HEK293 (cell line): ENCODE data around the gene PHACTR2.
A peak's percentile ranks its signal among the peaks of the same experiment; 100 is the strongest.

ENCODE experiments used
- BCL11A ChIP-seq: fragments of 450-650 bp; formaldehyde crosslinking; IDR thresholded peaks from 2 replicates; pipeline ENCODE4 v1.5.1; 2016; ENCODE audit warnings: low read depth, missing biosample characterization, missing genetic modification characterization
- BCL11B ChIP-seq: fragments of 450-650 bp; formaldehyde crosslinking; IDR thresholded peaks from 2 replicates; pipeline ENCODE4 v1.5.1; 2016; ENCODE audit warnings: low read depth, missing biosample characterization, missing genetic modification characterization
- SCRT2 ChIP-seq: fragments of 450-650 bp; formaldehyde crosslinking; IDR thresholded peaks from 2 replicates; pipeline ENCODE4 v1.5.1; 2016; ENCODE audit warnings: missing biosample characterization, missing genetic modification characterization
- TCF7L2 ChIP-seq: IDR thresholded peaks from 2 replicates; pipeline ENCODE4 v1.6.1; 2011; ENCODE audit warnings: low read depth, mild to moderate bottlenecking, inconsistent platforms, low read length, moderate library complexity, borderline replicate concordance
- YY1 ChIP-seq: fragments of 450-650 bp; formaldehyde crosslinking; IDR thresholded peaks from 2 replicates; pipeline ENCODE4 v1.5.1; 2018; ENCODE audit warnings: missing biosample characterization, missing genetic modification characterization
- YY2 ChIP-seq: fragments of 450-650 bp; formaldehyde crosslinking; IDR thresholded peaks from 2 replicates; pipeline ENCODE4 v1.5.1; 2016; ENCODE audit warnings: missing biosample characterization, missing genetic modification characterization
- ZNF121 ChIP-seq: fragments of 450-650 bp; formaldehyde crosslinking; IDR thresholded peaks from 2 replicates; pipeline ENCODE4 v1.5.1; 2016; ENCODE audit warnings: missing biosample characterization, missing genetic modification characterization
- ZNF133 ChIP-seq: fragments of 450-650 bp; formaldehyde crosslinking; IDR thresholded peaks from 2 replicates; pipeline ENCODE4 v1.5.1; 2016; ENCODE audit warnings: missing biosample characterization, missing genetic modification characterization
- ZNF138 ChIP-seq: fragments of 450-650 bp; formaldehyde crosslinking; IDR thresholded peaks from 2 replicates; pipeline ENCODE4 v1.5.1; 2016; ENCODE audit warnings: missing biosample characterization, missing genetic modification characterization, borderline replicate concordance
- ZNF19 ChIP-seq: fragments of 450-650 bp; formaldehyde crosslinking; IDR thresholded peaks from 2 replicates; pipeline ENCODE4; 2016; ENCODE audit warnings: missing biosample characterization, missing genetic modification characterization, low read depth
- ZNF248 ChIP-seq: fragments of 450-650 bp; formaldehyde crosslinking; IDR thresholded peaks from 2 replicates; pipeline ENCODE4 v1.5.1; 2017; ENCODE audit warnings: missing biosample characterization, missing genetic modification characterization
- ZNF311 ChIP-seq: fragments of 450-650 bp; formaldehyde crosslinking; IDR thresholded peaks from 2 replicates; pipeline ENCODE4 v1.5.1; 2017; ENCODE audit warnings: missing biosample characterization, missing genetic modification characterization, borderline replicate concordance
- ZNF324 ChIP-seq: fragments of 450-650 bp; formaldehyde crosslinking; IDR thresholded peaks from 2 replicates; pipeline ENCODE4 v1.5.1; 2016; ENCODE audit warnings: missing biosample characterization, missing genetic modification characterization
- ZNF366 ChIP-seq: fragments of 450-650 bp; formaldehyde crosslinking; conservative IDR thresholded peaks from 2 replicates; pipeline ENCODE4 v1.5.1; 2016; ENCODE audit warnings: missing biosample characterization, missing genetic modification characterization
- ZNF391 ChIP-seq: fragments of 450-650 bp; formaldehyde crosslinking; IDR thresholded peaks from 2 replicates; pipeline ENCODE4 v1.5.1; 2016; ENCODE audit warnings: low read depth, missing biosample characterization, missing genetic modification characterization, borderline replicate concordance
- ZNF404 ChIP-seq: fragments of 450-650 bp; formaldehyde crosslinking; IDR thresholded peaks from 2 replicates; pipeline ENCODE4 v1.5.1; 2017; ENCODE audit warnings: missing biosample characterization, missing genetic modification characterization
- ZNF48 ChIP-seq: fragments of 450-650 bp; formaldehyde crosslinking; IDR thresholded peaks from 2 replicates; pipeline ENCODE4 v1.5.1; 2016; ENCODE audit warnings: missing biosample characterization, missing genetic modification characterization
- ZNF561 ChIP-seq: fragments of 450-650 bp; IDR thresholded peaks from 2 replicates; pipeline ENCODE4 v1.5.1; 2018; ENCODE audit warnings: missing biosample characterization, missing genetic modification characterization, borderline replicate concordance
- ZNF596 ChIP-seq: fragments of 450-650 bp; IDR thresholded peaks from 2 replicates; pipeline ENCODE4 v1.5.0; 2018; ENCODE audit warnings: missing biosample characterization, mild to moderate bottlenecking, missing genetic modification characterization, moderate library complexity
- ZNF658 ChIP-seq: fragments of 450-650 bp; formaldehyde crosslinking; IDR thresholded peaks from 2 replicates; pipeline ENCODE4; 2016; ENCODE audit warnings: missing biosample characterization, missing genetic modification characterization
- ZNF777 ChIP-seq: fragments of 450-650 bp; formaldehyde crosslinking; IDR thresholded peaks from 2 replicates; pipeline ENCODE4 v1.5.1; 2017; ENCODE audit warnings: missing biosample characterization, missing genetic modification characterization, borderline replicate concordance
- ZSCAN23 ChIP-seq: fragments of 450-650 bp; formaldehyde crosslinking; IDR thresholded peaks from 2 replicates; pipeline ENCODE4 v1.5.1; 2016; ENCODE audit warnings: missing biosample characterization, missing genetic modification characterization
- TF ChIP-seq, protein P1 (sequence below): fragments of 450-650 bp; formaldehyde crosslinking; IDR thresholded peaks from 2 replicates; pipeline ENCODE4 v1.5.1; 2016; ENCODE audit warnings: missing biosample characterization, missing genetic modification characterization, low read depth
- TF ChIP-seq, protein P2 (sequence below): fragments of 450-650 bp; formaldehyde crosslinking; optimal IDR thresholded peaks from 2 replicates; pipeline ENCODE3; 2016; ENCODE audit warnings: missing biosample characterization, mild to moderate bottlenecking, missing genetic modification characterization
- TF ChIP-seq, protein P3 (sequence below): fragments of 450-650 bp; formaldehyde crosslinking; IDR thresholded peaks from 2 replicates; pipeline ENCODE4 v1.5.1; 2016; ENCODE audit warnings: missing biosample characterization, missing genetic modification characterization, borderline replicate concordance
- TF ChIP-seq, protein P4 (sequence below): fragments of 450-650 bp; formaldehyde crosslinking; IDR thresholded peaks from 2 replicates; pipeline ENCODE4 v1.5.1; 2016; ENCODE audit warnings: missing biosample characterization, missing genetic modification characterization
- TF ChIP-seq, protein P5 (sequence below): fragments of 450-650 bp; formaldehyde crosslinking; IDR thresholded peaks from 2 replicates; pipeline ENCODE4 v1.5.1; 2016; ENCODE audit warnings: missing biosample characterization, missing genetic modification characterization
- TF ChIP-seq, protein P6 (sequence below): sonication (generic); formaldehyde crosslinking; IDR thresholded peaks from 2 replicates; pipeline ENCODE4 v1.8.1; 2022; ENCODE audit warnings: mild to moderate bottlenecking, moderate library complexity, missing genetic modification reagents

PHACTR2 gene

DNA sequence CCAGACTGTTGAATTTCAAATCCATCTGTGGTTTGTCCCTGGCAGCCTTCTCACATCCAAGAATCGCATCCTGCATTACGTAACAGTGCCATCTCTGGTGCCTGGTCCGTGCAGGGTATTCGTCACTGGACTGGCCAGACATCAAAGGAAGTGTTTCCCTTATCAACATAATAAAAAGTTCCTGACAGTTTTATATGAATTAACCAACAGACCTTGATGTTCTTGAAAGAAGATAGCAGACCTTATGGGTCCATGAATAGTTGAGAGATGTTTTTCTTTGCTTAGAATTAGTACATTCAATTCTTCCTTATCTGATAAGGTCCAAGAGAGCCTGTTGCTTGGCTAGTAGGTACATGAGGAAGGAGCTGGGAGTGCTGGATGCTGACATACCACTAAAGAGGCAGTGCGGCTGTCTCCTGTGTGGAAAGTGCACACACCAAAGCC, 77.6 kb downstream of the PHACTR2 start (continued):
- TF ChIP-seq ZNF596 (tag by site-specific recombination) (peak; percentile 80), ZNF366 (tag by site-specific recombination) (peak; percentile 78), ZNF248 (tag by site-specific recombination) (no peak), ZNF324 (tag by site-specific recombination) (peak; percentile 70), SCRT2 (peak; percentile 97), ZSCAN23 (tag by site-specific recombination) (peak; percentile 91), YY2 (no peak), BCL11A (peak; percentile 38; the same call in 1 of the 2 replicates), ZNF138 (tag by site-specific recombination) (no peak), ZNF19 (peak; percentile 65; the same call in 1 of the 2 replicates), ZNF777 (tag by site-specific recombination) (no peak), ZNF658 (tag by site-specific recombination) (no peak), ZNF561 (tag by site-specific recombination) (peak; percentile 98), TCF7L2 (peak; percentile 100), YY1 (peak; percentile 32; the same call in 1 of the 2 replicates), ZNF121 (tag by site-specific recombination) (no peak; the same call in 1 of the 2 replicates), BCL11B (tag by site-specific recombination) (no peak), ZNF48 (tag by site-specific recombination) (no peak), ZNF391 (no peak), ZNF404 (tag by site-specific recombination) (no peak), ZNF133 (no peak), ZNF311 (tag by site-specific recombination) (no peak)
- TF ChIP-seq, protein P1, sequence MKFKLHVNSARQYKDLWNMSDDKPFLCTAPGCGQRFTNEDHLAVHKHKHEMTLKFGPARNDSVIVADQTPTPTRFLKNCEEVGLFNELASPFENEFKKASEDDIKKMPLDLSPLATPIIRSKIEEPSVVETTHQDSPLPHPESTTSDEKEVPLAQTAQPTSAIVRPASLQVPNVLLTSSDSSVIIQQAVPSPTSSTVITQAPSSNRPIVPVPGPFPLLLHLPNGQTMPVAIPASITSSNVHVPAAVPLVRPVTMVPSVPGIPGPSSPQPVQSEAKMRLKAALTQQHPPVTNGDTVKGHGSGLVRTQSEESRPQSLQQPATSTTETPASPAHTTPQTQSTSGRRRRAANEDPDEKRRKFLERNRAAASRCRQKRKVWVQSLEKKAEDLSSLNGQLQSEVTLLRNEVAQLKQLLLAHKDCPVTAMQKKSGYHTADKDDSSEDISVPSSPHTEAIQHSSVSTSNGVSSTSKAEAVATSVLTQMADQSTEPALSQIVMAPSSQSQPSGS (tag by site-specific recombination): peak; percentile 94
- TF ChIP-seq, protein P2, sequence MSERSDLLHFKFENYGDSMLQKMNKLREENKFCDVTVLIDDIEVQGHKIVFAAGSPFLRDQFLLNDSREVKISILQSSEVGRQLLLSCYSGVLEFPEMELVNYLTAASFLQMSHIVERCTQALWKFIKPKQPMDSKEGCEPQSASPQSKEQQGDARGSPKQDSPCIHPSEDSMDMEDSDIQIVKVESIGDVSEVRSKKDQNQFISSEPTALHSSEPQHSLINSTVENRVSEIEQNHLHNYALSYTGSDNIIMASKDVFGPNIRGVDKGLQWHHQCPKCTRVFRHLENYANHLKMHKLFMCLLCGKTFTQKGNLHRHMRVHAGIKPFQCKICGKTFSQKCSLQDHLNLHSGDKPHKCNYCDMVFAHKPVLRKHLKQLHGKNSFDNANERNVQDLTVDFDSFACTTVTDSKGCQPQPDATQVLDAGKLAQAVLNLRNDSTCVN (tag by site-specific recombination): no peak
- TF ChIP-seq, protein P3, sequence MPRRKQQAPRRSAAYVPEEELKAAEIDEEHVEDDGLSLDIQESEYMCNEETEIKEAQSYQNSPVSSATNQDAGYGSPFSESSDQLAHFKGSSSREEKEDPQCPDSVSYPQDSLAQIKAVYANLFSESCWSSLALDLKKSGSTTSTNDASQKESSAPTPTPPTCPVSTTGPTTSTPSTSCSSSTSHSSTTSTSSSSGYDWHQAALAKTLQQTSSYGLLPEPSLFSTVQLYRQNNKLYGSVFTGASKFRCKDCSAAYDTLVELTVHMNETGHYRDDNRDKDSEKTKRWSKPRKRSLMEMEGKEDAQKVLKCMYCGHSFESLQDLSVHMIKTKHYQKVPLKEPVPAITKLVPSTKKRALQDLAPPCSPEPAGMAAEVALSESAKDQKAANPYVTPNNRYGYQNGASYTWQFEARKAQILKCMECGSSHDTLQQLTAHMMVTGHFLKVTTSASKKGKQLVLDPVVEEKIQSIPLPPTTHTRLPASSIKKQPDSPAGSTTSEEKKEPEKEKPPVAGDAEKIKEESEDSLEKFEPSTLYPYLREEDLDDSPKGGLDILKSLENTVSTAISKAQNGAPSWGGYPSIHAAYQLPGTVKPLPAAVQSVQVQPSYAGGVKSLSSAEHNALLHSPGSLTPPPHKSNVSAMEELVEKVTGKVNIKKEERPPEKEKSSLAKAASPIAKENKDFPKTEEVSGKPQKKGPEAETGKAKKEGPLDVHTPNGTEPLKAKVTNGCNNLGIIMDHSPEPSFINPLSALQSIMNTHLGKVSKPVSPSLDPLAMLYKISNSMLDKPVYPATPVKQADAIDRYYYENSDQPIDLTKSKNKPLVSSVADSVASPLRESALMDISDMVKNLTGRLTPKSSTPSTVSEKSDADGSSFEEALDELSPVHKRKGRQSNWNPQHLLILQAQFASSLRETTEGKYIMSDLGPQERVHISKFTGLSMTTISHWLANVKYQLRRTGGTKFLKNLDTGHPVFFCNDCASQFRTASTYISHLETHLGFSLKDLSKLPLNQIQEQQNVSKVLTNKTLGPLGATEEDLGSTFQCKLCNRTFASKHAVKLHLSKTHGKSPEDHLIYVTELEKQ (tag by site-specific recombination): peak; percentile 58
- TF ChIP-seq, protein P4, sequence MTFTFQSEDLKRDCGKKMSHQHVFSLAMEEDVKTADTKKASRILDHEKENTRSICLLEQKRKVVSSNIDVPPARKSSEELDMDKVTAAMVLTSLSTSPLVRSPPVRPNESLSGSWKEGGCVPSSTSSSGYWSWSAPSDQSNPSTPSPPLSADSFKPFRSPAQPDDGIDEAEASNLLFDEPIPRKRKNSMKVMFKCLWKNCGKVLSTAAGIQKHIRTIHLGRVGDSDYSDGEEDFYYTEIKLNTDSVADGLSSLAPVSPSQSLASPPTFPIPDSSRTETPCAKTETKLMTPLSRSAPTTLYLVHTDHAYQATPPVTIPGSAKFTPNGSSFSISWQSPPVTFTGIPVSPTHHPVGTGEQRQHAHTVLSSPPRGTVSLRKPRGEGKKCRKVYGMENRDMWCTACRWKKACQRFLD (tag by site-specific recombination): no peak
- TF ChIP-seq, protein P5, sequence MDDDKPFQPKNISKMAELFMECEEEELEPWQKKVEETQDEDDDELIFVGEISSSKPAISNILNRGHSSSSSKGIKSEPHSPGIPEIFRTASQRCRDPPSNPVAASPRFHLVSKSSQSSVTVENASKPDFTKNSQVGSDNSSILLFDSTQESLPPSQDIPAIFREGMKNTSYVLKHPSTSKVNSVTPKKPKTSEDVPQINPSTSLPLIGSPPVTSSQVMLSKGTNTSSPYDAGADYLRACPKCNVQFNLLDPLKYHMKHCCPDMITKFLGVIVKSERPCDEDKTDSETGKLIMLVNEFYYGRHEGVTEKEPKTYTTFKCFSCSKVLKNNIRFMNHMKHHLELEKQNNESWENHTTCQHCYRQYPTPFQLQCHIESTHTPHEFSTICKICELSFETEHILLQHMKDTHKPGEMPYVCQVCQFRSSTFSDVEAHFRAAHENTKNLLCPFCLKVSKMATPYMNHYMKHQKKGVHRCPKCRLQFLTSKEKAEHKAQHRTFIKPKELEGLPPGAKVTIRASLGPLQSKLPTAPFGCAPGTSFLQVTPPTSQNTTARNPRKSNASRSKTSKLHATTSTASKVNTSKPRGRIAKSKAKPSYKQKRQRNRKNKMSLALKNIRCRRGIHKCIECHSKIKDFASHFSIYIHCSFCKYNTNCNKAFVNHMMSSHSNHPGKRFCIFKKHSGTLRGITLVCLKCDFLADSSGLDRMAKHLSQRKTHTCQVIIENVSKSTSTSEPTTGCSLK (tag by site-specific recombination): no peak
- TF ChIP-seq, protein P6, sequence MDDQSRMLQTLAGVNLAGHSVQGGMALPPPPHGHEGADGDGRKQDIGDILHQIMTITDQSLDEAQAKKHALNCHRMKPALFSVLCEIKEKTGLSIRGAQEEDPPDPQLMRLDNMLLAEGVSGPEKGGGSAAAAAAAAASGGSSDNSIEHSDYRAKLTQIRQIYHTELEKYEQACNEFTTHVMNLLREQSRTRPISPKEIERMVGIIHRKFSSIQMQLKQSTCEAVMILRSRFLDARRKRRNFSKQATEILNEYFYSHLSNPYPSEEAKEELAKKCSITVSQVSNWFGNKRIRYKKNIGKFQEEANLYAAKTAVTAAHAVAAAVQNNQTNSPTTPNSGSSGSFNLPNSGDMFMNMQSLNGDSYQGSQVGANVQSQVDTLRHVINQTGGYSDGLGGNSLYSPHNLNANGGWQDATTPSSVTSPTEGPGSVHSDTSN: no peak
